GM21526 (cell line): ENCODE measurements around the gene CHERP.
A peak's percentile ranks its signal among the peaks of the same experiment; 100 is the strongest.
"Not testable (repeated sequence)": the region's sequence is repeated elsewhere in the genome, so short reads cannot be mapped to it uniquely, and the experiment has no call there.

Experiments
- ATAC-seq: cut with Tn5 transposase; IDR thresholded peaks from one replicate; pipeline ENCODE4 v1.9.1; 2021; ENCODE audit warnings: moderate library complexity; ENCODE audit not compliant: unreplicated experiment, low FRiP score

The CHERP gene

DNA sequence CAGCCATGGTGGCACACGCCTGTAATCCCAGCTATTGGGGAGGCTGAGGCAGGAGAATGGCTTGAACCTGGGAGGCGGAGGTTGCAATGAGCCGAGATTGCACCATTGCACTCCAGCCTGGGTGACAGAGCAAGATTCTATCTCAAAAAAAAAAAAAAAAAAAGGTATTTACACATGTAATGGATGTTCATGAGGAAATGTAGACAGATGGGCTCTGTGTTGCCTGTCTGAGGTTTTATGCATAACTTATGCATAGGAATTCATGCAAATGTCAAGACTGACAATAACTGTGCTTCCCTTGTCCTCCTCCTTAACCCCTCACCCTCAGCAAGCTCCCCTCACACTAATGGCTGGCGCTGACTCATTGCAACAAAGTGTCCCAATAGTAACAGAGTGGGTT lies 55.8 kb downstream of the CHERP start:
- ATAC-seq, result not testable (repeated sequence)

DNA sequence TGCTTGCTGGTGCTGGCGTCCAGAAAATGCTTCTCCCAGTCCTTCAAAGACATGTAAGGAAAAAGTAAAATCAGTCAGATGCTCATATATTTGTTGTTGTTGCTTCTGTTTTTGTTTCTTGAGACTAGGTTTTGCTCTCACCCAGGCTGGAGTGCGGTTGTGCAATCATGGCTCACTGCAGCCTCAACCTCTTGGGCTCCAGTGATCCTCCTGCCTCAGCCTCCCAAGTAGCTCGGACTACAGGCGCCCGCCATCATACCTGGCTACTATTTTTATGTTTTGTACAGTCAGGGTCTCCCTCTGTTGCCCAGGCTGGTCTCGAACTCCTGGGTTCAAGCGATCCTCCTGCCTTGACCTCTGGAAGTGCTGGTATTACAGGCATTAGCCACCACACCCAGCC lies 59.5 kb downstream of the CHERP start:
- ATAC-seq, result no peak

DNA sequence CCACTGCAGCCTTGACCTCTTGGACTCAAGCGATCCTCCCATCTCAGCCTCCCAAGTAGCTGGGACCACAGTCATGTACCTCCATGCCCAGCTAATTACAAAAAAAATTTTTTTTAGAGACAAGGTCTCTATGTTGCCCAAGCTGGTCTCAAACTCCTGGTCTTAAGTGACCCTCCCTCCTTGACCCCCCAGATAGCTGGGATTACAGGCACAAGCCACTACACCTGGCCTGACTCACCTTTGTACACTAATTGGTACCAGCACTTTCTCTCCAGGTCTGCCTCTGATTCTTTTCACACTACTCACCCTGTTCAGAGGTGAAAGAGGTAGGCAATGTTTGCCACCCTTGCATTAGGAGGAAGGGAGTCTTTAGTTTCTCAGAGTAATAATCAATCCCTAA lies 64.9 kb downstream of the CHERP start:
- no peak for ATAC-seq

DNA sequence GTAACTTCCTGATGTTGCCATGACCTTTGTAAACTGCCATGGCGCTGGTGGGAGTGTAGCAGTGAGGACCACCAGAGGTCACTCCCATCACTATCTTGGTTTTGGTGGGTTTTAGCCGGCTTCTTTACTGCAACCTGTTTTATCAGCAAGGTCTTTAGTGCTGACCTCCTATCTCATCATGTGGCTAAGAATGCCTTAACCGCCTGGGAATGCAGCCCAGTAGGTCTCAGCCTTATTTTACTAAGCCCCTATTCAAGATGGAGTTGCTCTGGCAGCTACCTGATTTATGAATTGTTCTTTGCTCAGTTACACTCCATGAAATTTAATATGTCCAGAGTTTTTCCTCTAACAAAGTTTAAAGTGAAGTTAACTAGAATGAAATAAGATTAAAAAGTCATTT lies 65.8 kb downstream of the CHERP start:
- no peak for ATAC-seq

DNA sequence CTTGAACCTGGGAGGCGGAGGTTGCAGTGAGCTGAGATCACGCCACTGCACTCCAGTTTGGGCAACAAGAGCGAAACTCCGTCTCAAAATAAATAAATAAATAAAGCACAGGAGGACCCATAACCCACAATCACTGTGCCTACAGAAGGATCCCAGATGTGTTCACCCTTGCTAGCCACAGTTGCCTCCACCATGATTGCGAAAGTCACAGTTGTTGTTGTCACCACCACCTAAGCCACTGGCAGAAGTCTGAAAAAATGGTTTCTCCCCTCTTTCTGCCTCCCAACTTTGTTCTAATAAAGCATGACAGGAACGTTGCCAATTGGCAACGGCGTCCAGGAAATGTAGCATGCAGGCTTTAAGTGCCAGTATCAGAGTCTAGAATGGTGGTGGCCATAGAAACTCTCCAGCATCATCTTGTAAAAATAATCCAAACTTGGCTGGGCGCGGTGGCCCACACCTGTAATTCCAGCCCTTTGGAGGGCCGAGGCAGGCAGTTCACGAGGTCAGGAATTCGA lies 68.3 kb downstream of the CHERP start:
- ATAC-seq, result no peak

DNA sequence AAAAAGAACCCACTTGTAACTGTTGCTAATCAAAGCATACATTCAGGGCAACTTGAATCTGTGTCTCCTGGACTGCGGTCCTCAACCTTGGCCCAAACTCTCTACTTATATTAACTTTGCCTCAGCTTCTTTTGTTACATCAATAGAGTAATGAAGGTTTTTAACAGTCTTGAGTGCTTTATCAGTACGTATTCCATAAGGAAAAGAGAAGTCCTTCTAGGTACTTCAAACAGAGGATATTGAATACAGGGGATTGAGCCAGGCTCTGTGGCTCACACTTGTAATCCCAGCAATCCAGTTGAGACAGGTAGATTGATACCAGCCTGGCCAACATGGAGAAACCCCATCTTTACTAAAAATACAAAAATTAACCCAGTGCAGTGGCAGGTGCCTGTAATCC lies 69.2 kb downstream of the CHERP start:
- ATAC-seq, result no peak

DNA sequence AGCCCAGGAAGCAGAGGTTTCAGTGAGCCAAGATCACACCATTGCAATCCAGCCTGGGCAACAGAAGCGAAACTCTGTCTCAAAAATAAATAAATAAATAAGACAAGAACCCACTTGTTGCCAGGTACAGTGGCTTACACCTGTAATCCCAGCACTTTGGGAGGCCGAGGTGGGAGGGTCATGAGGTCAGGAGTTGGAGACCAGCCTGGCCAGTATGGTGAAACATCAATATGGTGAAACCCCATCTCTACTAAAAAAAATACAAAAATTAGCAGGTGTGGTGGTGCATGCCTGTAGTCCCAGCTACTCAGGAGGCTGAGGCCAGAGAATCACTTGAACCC lies 69.7 kb downstream of the CHERP start:
- not testable (repeated sequence) for ATAC-seq

DNA sequence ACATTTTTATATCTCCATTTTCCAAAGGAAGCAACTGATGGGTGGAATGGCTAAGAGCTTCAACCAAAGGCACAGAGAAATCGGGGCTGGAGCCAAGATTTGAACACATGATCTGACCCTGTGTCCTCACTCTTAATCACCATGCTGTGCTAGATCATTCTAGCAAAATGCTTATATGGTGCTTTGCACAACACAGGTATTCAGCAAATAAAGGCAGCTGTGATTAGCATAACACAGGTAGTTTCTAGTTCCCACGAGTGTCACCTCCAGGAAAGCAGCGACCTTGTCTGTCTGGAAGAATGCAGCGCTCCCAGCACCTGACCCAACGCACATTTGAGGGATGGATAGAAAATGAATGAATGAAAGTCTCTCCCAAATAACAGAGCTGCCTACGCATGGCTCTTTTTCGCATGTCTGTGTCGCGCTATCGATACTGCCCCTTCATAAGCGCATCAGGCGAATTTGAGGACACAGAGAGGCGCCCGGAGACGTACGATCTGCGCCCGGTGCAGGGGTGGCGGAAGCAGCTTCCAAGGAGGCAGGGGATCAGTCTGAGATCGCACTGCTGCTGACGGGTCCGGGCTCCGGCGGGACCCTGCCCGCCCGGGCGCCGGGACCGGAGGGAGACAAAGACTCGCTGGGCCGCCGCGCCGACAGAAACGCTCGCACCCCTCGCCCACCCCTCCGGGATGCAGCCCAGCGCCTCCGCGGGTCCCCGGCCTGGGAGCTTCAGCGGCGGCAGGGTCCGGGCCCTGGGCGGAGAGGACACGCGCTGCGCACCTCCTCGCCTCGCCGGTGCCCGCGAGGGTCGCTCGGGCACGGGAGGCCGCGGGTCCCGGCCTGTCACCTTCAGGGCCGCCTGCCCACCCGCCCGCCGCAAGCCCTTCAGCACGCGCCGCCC lies 71.1 kb downstream of the CHERP start:
- peak; percentile 29 for ATAC-seq

DNA sequence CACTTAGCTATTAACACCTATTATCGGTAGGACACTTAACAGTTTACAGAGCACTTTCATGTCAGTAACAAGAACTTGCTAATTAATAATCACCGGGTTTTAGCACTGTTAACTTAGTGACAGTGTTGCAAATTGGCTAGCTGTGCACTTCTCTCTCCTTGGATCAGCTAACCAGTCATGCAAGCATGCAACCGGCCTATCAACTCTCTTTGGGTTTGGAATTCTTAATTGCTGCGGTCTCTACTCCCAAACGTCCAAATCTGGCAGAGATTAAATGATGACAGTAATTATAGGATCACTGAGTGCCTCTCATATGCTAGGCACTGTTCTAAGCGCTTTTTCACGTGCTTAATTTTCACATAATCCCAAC lies 71.7 kb downstream of the CHERP start:
- ATAC-seq, result no peak
